Neuron (in vitro differentiated cells): ENCODE results near the gene NUCKS1.
"Not testable (repeated sequence)": the region's sequence is repeated elsewhere in the genome, so short reads cannot be mapped to it uniquely, and the experiment has no call there.

Experiments used
- H2AFZ ChIP-seq: one replicate; pipeline ENCODE4 v1.6.1; 2013; ENCODE audit warnings: low read depth, mild to moderate bottlenecking, inconsistent platforms, low read length, moderate library complexity
- H3K27me3 ChIP-seq: one replicate; pipeline ENCODE4 v1.6.1; 2013; ENCODE audit warnings: low read length; ENCODE audit not compliant: insufficient read depth
- H3K36me3 ChIP-seq: one replicate; pipeline ENCODE4 v1.6.1; 2013; ENCODE audit warnings: low read length; ENCODE audit not compliant: insufficient read depth
- H3K4me1 ChIP-seq: one replicate; pipeline ENCODE4 v1.6.1; 2013; ENCODE audit warnings: low read length; ENCODE audit not compliant: insufficient read depth
- H3K4me3 ChIP-seq: 2 replicates; pipeline ENCODE4 v1.5.1; 2013; ENCODE audit warnings: mild to moderate bottlenecking, low read length, moderate library complexity
- H3K9me3 ChIP-seq: one replicate; pipeline ENCODE4 v1.6.1; 2013; ENCODE audit warnings: low read length

The NUCKS1 gene

DNA sequence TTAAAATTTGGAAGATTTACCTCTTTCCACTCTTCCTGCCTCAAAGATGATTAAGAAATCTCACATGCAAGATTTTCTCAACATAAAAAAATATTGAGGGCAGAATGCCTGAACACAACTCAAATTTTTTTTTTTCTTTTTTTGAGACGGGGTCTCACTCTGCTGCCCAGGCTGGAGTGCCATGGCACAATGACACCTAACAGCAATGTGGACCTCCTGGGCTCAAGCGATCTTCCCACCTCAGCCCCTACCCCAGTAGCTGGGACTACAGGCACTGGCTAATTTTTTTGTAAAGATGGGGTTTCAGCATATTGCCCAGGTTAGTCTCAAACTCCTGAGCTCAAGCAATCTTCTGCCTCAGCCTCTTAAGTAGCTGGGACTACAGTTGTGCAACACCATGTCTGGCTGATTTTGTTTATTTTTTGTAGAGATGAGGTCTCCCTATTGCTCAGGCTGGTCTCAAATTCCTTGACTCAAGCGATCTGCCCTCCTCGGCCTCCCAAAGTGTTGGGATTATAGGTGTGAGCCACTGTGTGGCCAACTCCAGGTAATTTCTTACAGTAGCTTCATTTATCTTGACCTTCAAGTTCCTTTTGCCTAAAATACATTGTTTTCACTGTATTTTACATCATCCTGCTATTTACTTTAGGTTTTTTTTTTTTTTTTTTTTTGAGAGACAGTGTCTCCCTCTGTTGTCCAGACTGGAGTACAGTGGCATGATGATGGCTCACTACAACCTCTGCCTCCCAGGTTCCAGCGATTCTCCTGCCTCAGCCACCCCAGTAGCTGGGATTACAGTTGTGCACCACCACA lies 10.4 kb downstream of the NUCKS1 start:
- Histone ChIP-seq H2AFZ (no peak overlapping the region), H3K27me3 (no peaks in the 10 kb centered on the region), H3K9me3 (no peaks in the 10 kb centered on the region), H3K4me3 (no peak overlapping the region), H3K36me3 (peaks cover 47% of the 10 kb centered on the region), H3K4me1 (no peaks in the 10 kb centered on the region)

DNA sequence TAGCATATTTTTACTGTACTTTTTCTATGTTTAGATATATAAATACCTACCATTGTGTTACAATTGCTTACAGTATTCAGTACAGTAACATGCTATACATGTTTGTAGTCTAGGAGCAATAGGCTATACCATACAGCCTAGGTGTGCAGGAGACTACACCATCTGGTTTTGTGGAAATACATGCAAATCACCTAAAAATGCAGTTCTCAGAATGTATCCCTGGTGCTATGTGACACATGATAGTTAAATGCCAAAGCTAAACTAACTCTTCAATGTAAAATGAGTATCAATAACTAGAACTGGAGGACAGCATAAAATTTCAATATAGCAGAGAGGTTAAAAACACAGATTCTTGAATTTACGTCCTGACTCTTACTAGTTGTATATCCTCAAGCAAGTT lies 14.8 kb downstream of the NUCKS1 start:
- H3K4me3 ChIP-seq: no peak overlapping the region
- no peaks in the 10 kb centered on the region for H3K9me3 ChIP-seq
- no peaks in the 10 kb centered on the region for H3K4me1 ChIP-seq
- no peaks in the 10 kb centered on the region for H3K27me3 ChIP-seq
- H2AFZ ChIP-seq: no peak overlapping the region
- H3K36me3 ChIP-seq: peaks cover 44% of the 10 kb centered on the region

DNA sequence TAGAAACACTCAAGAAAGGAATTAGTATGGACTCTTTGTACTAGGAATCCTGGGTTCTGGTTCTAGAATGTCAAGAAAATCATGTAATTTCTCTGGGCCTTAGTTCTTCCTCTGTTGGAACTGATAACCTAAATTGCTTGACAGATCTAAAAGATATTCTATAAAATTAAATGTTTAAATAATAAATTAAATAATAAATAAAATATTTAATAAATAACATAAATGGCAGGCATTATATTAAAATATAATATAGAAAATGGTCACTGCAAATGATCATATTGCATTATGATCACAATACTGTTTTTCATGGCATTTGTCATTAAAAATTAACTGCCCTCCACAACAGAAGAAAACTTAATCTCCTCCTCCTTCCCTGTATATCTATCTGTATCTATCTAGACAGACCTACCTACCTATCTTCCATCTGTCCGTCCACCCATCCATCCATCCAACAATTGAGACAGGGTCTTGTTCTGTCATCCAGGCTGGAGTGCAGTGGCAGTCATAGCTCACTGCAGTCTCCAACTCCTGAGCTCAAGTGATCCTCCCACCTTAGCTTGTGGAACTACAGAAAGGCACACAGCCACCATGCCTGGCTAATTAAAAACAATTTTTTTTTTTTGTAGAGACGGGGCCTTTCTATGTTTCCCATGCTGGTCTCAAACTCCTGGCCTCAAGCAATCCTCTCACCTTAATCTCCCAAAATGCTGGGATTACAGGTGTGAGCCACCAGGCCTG lies 16.4 kb downstream of the NUCKS1 start:
- Histone ChIP-seq H3K9me3 (no peaks in the 10 kb centered on the region), H3K4me3 (no peak overlapping the region), H3K27me3 (no peaks in the 10 kb centered on the region), H3K4me1 (no peaks in the 10 kb centered on the region), H3K36me3 (peaks cover 45% of the 10 kb centered on the region), H2AFZ (no peak overlapping the region)

DNA sequence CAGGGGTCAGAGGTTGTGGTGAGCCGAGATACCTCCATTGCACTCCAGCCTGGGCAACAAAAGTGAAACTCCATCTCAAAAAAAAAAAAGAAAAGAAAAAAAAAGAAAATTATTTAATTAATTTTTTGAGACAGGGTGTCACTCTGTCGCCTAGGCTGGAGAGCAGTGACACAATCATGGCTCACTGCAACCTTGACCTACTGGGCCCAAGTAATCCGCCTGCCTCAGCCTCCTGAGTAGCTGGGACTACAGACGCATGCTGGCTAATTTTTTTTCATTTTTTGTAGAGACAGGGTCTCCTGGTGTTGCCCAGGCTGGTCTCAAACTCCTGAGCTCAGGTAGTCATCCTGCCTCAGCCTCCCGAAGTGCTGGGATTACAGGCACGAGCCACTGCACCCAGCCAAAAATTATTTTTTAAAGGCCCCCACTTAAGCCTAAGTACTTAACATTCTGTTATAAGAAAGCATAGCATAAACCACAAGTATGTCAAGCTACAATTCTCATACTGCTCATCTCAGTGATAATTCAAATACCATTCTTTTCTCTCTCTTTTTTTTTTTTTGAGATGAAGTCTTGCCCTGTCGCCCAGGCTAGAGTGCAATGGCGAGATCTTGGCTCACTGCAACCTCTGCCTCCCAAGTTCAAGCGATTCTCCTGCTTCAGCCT lies 19.9 kb downstream of the NUCKS1 start:
- Histone ChIP-seq H3K4me3 (no peak overlapping the region), H3K36me3 (peaks cover 50% of the 10 kb centered on the region), H3K27me3 (no peaks in the 10 kb centered on the region), H2AFZ (no peak overlapping the region), H3K4me1 (no peaks in the 10 kb centered on the region), H3K9me3 (no peaks in the 10 kb centered on the region)

DNA sequence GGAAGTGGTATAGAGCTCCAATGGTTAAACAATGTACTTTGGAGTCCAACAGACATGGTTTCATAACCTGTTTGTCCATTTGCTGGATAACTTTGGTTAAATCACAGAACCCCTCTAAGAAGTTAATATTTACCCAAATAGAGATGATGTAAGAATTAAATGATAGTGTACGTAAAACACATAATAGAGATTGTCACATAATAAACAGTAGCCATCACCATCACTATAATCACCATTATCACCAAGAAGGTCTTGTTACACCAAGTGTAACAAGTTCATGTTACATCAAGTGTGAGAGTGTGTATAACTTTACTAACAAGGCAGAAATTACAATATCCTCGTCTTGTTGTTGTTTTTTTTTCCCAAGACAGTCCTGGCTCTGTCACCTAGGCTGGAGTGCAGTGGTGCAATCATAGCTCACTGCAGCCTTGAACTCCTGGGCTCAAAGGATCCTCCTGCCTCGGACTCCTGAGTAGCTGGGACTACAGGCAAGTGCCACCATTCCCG lies 23.3 kb downstream of the NUCKS1 start:
- Histone ChIP-seq H3K36me3 (peaks cover 70% of the 10 kb centered on the region), H2AFZ (no peak overlapping the region), H3K4me1 (no peaks in the 10 kb centered on the region), H3K27me3 (no peaks in the 10 kb centered on the region), H3K9me3 (peaks cover 1% of the 10 kb centered on the region), H3K4me3 (no peak overlapping the region)

DNA sequence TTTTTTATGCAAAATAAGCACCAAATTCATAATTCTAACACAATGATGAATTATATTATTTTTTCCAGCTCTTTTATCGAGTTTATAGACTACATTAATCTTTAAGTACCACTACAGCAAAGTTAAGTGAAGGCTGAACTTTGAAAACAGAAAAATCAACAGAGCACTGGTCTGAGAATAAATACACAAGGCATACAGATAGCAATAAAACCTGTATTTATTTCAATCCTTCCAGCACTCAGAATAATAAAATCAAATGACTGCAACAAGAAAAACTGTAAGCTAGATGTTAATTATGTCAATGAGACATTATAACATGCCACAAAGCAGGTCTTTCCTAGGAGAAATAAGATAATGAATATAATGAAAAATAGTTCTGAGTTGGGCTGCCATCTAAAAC lies 24.5 kb downstream of the NUCKS1 start:
- Histone ChIP-seq H3K4me3 (no peak overlapping the region), H3K4me1 (no peaks in the 10 kb centered on the region), H2AFZ (no peak overlapping the region), H3K9me3 (peaks cover 5% of the 10 kb centered on the region), H3K36me3 (peaks cover 81% of the 10 kb centered on the region), H3K27me3 (no peaks in the 10 kb centered on the region)

DNA sequence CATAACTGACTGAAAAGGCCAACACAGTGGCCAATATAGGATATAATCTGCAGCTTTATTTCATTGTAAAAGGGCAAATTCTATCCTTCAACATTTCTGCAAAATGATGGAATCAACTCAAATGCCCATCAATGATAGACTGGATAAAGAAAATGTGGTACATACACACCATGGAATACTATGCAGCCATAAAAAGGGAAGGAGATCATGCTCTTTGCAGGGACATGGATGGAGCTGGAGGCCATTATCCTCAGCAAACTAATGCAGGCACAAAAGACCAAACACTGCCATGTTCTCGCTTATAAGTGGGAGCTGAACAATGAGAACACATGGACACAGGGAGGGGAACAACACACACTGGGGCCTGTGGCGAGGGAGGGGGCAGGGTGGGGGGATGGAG lies 29.2 kb downstream of the NUCKS1 start:
- not testable (repeated sequence) for H3K4me3 ChIP-seq, H3K27me3 ChIP-seq, H2AFZ ChIP-seq, H3K4me1 ChIP-seq, H3K9me3 ChIP-seq
- H3K36me3 ChIP-seq: peaks cover 91% of the 10 kb centered on the region

DNA sequence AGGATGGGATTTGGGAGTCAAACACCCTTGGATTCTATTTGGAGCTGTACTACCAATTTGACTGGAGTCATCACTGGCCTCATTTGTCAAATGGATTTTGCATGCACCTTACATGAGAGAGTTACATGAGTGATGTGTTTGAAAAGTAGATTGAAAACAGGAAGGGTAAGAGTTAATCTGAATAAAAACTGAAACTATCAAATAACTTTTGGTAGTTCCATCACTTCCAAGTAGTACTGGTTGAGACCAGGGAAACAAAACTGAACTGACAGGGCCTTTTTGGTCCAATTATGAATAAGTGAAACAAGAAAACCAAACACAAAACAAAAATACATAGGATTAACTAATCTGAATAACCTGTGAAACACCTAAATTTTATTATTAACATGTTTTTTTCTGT lies 30.2 kb downstream of the NUCKS1 start:
- Histone ChIP-seq H3K9me3 (peaks cover 5% of the 10 kb centered on the region), H3K27me3 (no peaks in the 10 kb centered on the region), H3K4me1 (peaks cover 4% of the 10 kb centered on the region), H3K36me3 (peaks cover 90% of the 10 kb centered on the region), H3K4me3 (no peak overlapping the region), H2AFZ (no peak overlapping the region)

DNA sequence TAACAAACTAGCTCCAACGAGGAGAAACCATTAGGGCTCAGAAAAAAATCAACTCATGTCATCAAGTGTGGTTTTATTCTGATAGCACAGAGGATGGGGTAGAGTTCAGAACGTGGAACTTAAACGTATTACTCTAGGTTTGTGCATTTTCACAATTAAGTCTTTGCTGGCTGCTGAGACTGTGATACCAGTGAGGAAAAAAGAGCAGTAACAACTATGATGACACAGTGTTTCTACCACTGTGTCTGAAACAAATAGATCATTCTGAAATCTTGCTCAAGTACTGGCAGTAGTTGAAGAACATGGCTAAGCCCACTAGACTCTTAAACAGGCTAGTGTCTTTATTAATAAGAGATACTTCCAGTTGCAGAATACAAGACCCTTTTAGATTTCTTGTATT lies 31.0 kb downstream of the NUCKS1 start:
- H3K4me1 ChIP-seq: peaks cover 12% of the 10 kb centered on the region
- no peak overlapping the region for H2AFZ ChIP-seq
- peaks cover 84% of the 10 kb centered on the region for H3K36me3 ChIP-seq
- H3K4me3 ChIP-seq: no peak overlapping the region
- peaks cover 5% of the 10 kb centered on the region for H3K9me3 ChIP-seq
- H3K27me3 ChIP-seq: no peaks in the 10 kb centered on the region

DNA sequence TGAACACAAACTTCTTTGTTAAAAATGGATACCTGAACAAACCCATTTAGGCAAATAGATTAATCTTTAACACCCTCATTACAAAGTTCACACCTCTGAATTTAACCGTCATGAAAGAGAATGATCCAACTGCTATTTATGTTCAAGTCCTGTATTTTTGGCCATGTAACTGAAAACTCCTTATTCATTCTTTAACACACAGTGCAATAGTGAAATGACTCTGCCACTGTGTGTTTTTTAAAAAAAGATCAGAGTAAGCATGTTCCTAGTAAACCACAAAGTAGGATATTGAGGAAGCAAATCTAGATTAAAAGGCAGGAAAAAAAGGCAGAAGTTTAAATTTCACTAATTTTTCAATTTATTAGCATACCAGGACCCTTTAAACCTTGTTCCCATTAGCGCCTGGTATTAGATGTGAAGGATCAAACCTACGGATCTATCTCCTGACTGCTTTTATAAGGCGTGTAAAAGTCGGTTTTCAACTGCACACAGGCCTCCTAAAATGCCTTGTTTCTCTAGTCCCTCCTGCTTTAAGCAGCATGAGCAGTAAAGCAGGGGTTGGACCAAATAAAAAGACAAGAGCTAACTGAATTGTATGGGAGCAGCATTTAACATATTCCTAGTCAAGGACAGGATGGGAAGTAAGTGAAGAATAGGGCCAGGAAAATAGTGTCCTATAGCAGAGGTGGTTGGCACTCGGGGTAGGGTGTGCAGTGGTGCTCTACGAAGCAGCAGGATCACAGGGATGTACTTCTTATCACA lies 33.4 kb downstream of the NUCKS1 start:
- H3K36me3 ChIP-seq: peaks cover 70% of the 10 kb centered on the region

DNA sequence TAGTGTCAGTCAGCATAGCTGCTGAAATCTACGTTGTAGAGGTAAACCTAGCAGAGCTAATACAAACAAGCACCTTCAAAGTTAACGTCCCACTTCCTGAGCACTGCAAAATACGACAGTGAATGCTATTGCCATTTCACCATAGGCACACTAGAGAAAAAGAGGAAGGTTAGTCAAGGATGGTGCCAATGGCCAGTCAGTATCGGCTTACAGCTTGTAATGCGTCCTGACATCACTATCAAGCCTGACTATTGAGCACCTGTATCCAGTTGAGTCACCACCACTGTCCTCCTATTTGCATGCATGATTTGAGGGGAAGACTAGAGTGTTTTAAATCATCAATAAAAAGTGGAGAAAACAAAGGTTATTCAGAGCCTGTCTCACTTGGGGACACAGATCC lies 34.4 kb downstream of the NUCKS1 start:
- H2AFZ ChIP-seq: no peak overlapping the region
- H3K9me3 ChIP-seq: no peaks in the 10 kb centered on the region
- no peak overlapping the region for H3K4me3 ChIP-seq
- H3K4me1 ChIP-seq: peaks cover 17% of the 10 kb centered on the region
- H3K27me3 ChIP-seq: no peaks in the 10 kb centered on the region
- H3K36me3 ChIP-seq: peaks cover 63% of the 10 kb centered on the region

More for the DNA sequence above, 33.4 kb downstream of the NUCKS1 start:
- no peaks in the 10 kb centered on the region for H3K27me3 ChIP-seq
- no peak overlapping the region for H2AFZ ChIP-seq
- H3K4me3 ChIP-seq: no peak overlapping the region
- H3K9me3 ChIP-seq: peaks cover 3% of the 10 kb centered on the region
- H3K4me1 ChIP-seq: peaks cover 17% of the 10 kb centered on the region

DNA sequence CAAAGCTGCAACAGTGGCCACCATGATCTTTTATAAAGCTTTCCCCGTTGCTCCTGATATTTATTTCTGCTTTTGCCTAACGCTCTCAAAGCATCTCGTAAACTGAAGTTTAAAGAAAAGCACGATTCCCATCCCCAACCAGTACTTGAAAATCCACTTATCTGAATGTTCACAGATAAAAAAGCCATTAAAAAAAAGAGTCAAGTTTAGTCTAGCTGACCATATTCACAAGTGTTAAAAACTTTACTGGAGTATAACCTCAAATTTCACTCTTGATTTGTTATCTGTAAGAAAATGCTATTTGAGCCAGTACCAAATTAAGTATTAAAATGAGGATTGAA lies 35.1 kb downstream of the NUCKS1 start:
- Histone ChIP-seq H3K4me1 (peaks cover 17% of the 10 kb centered on the region), H3K9me3 (no peaks in the 10 kb centered on the region), H3K36me3 (peaks cover 63% of the 10 kb centered on the region), H3K4me3 (no peak overlapping the region), H3K27me3 (no peaks in the 10 kb centered on the region), H2AFZ (no peak overlapping the region)
